ENCODE measurements around the gene FIBCD1. TPM values are rescaled to one million over a fixed set of nuclear protein-coding genes. Genes with fewer than 3 reads are reported as not detected.

Gene FIBCD1
- total RNA-seq, 1 donor from 2014 or later: not detected

GRCh38 chr9:130900701-130901497 is 38.1 kb downstream of the FIBCD1 start:
- Histone ChIP-seq H3K27me3 (no peaks in the 10 kb centered on the region), H3K4me3 (no peak overlapping the region), H3K4me1 (no peaks in the 10 kb centered on the region), H3K27ac (no peak overlapping the region), H3K9me3 (no peaks in the 10 kb centered on the region), H3K36me3 (no peaks in the 10 kb centered on the region)
- intact Hi-C loops (cut with DNase I): no loop called here
- TF ChIP-seq, protein P1, sequence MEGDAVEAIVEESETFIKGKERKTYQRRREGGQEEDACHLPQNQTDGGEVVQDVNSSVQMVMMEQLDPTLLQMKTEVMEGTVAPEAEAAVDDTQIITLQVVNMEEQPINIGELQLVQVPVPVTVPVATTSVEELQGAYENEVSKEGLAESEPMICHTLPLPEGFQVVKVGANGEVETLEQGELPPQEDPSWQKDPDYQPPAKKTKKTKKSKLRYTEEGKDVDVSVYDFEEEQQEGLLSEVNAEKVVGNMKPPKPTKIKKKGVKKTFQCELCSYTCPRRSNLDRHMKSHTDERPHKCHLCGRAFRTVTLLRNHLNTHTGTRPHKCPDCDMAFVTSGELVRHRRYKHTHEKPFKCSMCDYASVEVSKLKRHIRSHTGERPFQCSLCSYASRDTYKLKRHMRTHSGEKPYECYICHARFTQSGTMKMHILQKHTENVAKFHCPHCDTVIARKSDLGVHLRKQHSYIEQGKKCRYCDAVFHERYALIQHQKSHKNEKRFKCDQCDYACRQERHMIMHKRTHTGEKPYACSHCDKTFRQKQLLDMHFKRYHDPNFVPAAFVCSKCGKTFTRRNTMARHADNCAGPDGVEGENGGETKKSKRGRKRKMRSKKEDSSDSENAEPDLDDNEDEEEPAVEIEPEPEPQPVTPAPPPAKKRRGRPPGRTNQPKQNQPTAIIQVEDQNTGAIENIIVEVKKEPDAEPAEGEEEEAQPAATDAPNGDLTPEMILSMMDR (IDR thresholded peaks at IDR 0.05): no peak
- no peak for DNase-seq (ENCODE audit: low spot score in 2 of 2)

GRCh38 chr9:130899051-130899748 is 39.8 kb downstream of the FIBCD1 start:
- Histone ChIP-seq H3K9me3 (no peaks in the 10 kb centered on the region), H3K27me3 (no peaks in the 10 kb centered on the region), H3K4me1 (peaks cover 0 to 5% of the 10 kb centered on the region in 2 donors), H3K36me3 (no peaks in the 10 kb centered on the region), H3K4me3 (no peak overlapping the region), H3K27ac (no peak overlapping the region)
- DNase-seq (ENCODE audit: low spot score in 2 of 2): no peak
- TF ChIP-seq, protein P1 (IDR thresholded peaks at IDR 0.05): no peak
- intact Hi-C loops (cut with DNase I): no loop called here

- Histone ChIP-seq H3K27me3 (no peaks in the 10 kb centered on the region), H3K27ac (no peak overlapping the region), H3K9me3 (no peaks in the 10 kb centered on the region), H3K4me1 (peaks cover 0 to 5% of the 10 kb centered on the region in 2 donors), H3K4me3 (no peak overlapping the region), H3K36me3 (peaks cover 0 to 4% of the 10 kb centered on the region in 2 donors)
- TF ChIP-seq, protein P1 (IDR thresholded peaks at IDR 0.05): no peak
- intact Hi-C loops (cut with DNase I): no loop called here
- no peak for DNase-seq (ENCODE audit: low spot score in 2 of 2)
These were observed 40.5 kb downstream of the FIBCD1 start for GRCh38 chr9:130898552-130898852.

DNA sequence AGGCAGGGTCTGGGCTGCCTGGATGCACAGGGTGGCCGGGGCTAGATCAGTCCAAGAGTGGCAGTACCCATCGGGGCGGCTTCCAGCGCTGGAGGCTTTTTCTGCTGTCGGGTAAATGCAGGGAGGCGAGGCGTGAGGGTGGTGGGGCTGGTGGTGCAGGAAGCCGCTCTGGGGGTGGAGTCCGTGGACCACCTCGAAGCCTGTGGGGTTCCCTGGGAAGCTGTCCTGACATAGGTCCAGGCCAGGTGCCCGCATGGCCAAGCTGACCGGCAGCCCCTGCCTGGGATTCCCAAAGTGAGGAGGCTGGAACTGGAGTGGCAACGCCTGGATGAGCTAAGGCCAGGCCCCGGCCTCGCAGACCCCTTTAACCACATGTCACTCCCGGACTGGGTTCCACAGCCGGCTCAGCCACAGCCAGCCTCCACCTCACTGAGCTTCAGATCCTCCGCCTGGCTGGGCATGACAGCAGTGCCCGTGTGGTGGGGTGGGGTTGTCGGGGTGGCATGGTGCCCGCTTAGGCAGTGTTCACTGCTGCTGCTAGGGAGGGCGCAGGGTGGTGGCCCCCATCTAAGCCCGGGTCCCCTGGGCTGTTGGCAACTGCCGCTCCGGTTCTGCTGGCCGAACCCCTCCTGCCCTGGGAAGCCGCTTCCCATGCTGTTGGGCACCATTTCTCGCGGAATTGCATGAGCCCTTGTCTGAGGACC is 41.0 kb downstream of the FIBCD1 start:
- no peak overlapping the region for H3K4me3 ChIP-seq
- H3K4me1 ChIP-seq: peaks cover 0 to 5% of the 10 kb centered on the region in 2 donors
- no peak for DNase-seq (ENCODE audit: low spot score in 2 of 2)
- H3K27ac ChIP-seq: no peak overlapping the region
- intact Hi-C loops (cut with DNase I): no loop called here
- H3K9me3 ChIP-seq: no peaks in the 10 kb centered on the region
- no peaks in the 10 kb centered on the region for H3K27me3 ChIP-seq
- H3K36me3 ChIP-seq: peaks cover 4 to 9% of the 10 kb centered on the region in 2 donors
- TF ChIP-seq, protein P1 (IDR thresholded peaks at IDR 0.05): no peak

DNA sequence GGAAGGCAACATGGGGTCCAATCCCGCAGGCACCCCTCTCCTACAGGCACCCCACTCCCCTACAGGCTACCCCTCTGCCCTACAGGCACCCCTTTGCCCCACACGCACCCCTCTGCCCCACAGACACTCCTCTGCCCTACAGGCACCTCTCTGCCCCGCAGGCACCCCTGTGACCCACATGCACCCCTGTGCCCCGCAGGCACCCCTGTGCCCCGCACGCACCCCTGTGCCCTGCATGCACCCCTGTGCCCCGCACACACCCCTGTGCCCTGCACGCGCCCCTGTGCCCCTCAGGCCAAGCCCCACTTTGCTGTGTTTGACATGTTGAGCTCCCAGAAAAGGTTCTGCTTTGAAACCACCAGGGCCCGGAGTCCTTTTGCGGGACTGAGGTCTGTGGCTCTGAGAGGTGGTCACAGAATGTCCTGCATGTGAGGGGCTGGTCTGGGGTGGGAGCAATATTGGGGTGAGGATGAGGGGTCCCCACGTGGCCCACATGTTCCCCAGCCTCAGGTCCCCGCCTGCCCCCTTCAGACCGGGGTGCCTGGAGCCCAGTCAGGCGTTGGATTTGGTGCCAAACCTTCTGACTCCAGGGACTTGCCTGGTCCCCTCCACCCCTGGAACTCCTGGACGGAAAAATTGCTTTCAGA is 41.8 kb downstream of the FIBCD1 start:
- Histone ChIP-seq H3K36me3 (peaks cover 7 to 17% of the 10 kb centered on the region in 2 donors), H3K9me3 (no peaks in the 10 kb centered on the region), H3K4me3 (no peak overlapping the region), H3K27me3 (no peaks in the 10 kb centered on the region), H3K27ac (no peak overlapping the region), H3K4me1 (peaks cover 0 to 5% of the 10 kb centered on the region in 2 donors)
- DNase-seq (ENCODE audit: low spot score in 2 of 2): no peak
- intact Hi-C loops (cut with DNase I): no loop called here
- TF ChIP-seq, protein P1 (IDR thresholded peaks at IDR 0.05): no peak
